Thyroid gland (tissue), 4 donors: ENCODE results near the gene MPHOSPH6.

Source experiments
- POLR2A ChIP-seq, 2 donors: fragments of 450-650 bp; IDR thresholded peaks; one replicate each; pipeline ENCODE4 v1.6.1; 2017; ENCODE audit warnings: antibody characterized with exemption in 2 of 2, mild to moderate bottlenecking in 2 of 2, moderate library complexity in 1 of 2
- TF ChIP-seq, protein P1 (sequence below), 6 experiments: fragments of 200-600 bp in 3 of 6; fragments of 450-650 bp in 3 of 6; sonication (generic) in 3 of 6; IDR thresholded peaks; one replicate each; pipeline ENCODE4 v1.5.1; 2016 to 2019; ENCODE audit warnings: antibody characterized with exemption in 6 of 6, mild to moderate bottlenecking in 2 of 6, inconsistent platforms in 1 of 6, moderate library complexity in 1 of 6

DNA sequence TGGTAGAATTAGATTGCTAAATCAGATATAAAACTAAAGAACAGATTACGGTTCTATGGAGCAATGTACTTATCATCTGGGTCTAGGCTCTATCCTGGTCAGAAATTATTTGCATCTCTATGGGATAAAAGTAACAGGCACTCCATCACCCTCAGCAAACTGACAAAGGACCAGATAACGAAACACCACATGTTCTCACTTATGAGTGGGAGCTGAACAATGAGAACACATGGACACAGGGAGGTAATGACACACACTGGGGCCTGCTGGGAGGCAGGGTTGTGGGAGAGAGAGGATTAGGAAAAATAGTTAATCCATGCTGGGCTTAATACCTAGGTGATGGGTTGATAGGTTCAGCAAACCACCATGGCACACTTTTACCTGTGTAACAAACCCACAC is 61.9 kb downstream of the MPHOSPH6 start:
- TF ChIP-seq, protein P1, sequence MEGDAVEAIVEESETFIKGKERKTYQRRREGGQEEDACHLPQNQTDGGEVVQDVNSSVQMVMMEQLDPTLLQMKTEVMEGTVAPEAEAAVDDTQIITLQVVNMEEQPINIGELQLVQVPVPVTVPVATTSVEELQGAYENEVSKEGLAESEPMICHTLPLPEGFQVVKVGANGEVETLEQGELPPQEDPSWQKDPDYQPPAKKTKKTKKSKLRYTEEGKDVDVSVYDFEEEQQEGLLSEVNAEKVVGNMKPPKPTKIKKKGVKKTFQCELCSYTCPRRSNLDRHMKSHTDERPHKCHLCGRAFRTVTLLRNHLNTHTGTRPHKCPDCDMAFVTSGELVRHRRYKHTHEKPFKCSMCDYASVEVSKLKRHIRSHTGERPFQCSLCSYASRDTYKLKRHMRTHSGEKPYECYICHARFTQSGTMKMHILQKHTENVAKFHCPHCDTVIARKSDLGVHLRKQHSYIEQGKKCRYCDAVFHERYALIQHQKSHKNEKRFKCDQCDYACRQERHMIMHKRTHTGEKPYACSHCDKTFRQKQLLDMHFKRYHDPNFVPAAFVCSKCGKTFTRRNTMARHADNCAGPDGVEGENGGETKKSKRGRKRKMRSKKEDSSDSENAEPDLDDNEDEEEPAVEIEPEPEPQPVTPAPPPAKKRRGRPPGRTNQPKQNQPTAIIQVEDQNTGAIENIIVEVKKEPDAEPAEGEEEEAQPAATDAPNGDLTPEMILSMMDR (IDR thresholded peaks at IDR 0.05), result no peak
- TF ChIP-seq POLR2A (IDR thresholded peaks at IDR 0.05), result no peak
